HCT116 (cell line): ENCODE data around the gene EEFSEC. TPM values are rescaled to one million over a fixed set of nuclear protein-coding genes. Genes with fewer than 3 reads are reported as not detected.

Experiments
- ATAC-seq: fragments of 200-7000 bp; cut with Tn5 transposase; 2 replicates; pipeline ENCODE4 v1.9.1; 2020; ENCODE audit warnings: mild to moderate bottlenecking, moderate library complexity
- BruUV-seq: library from RNA; stranded (reverse); fragments of 400-500 nt; replicated peaks from 2 replicates; lab custom pipeline; 2021; lab: Mats Ljungman, UMichigan
- CTCF ChIA-PET: fragments of 300-600 bp; sonication (Branson Sonifier 250); formaldehyde crosslinking; loops from one replicate; lab custom pipeline; 2021; ENCODE audit warnings: antibody characterized with exemption; lab: Charles Lee
- POLR2A ChIA-PET: fragments of 300-600, 350-600 bp; sonication (Branson Sonifier 250); formaldehyde crosslinking; loops from one replicate; lab custom pipeline; 2021; ENCODE audit warnings: antibody characterized with exemption; lab: Charles Lee
- RAD21 ChIA-PET, 2 experiments: fragments of 300-600 bp; sonication (Branson Sonifier 250); formaldehyde crosslinking; loops; one replicate each; lab custom pipeline; 2023; ENCODE audit warnings: low total read pairs in 2 of 2; ENCODE audit not compliant: uncharacterized antibody in 2 of 2, unreplicated experiment in 2 of 2, low non-redundant PET in 1 of 2; lab: Charles Lee
- DNase-seq: peaks from one replicate; pipeline ENCODE4 v3.0.0-alpha.2; 2010; ENCODE audit warnings: low read depth, low spot score
- H2AFZ ChIP-seq: fragments of 200-600 bp; shearing (Covaris generic), sonication (generic); 2 replicates; pipeline ENCODE4 v1.6.1; 2017; ENCODE audit warnings: low read depth, mixed run types, mixed read lengths, antibody characterized with exemption, low read length; ENCODE audit not compliant: poor library complexity, severe bottlenecking
- H3K27ac ChIP-seq: 2 replicates; pipeline ENCODE4 v1.5.1; 2012; ENCODE audit warnings: low read depth, low read length
- H3K27me3 ChIP-seq: fragments of 200-600 bp; sonication (generic); 2 replicates; pipeline ENCODE4 v1.6.1; 2016; ENCODE audit warnings: mixed run types, low read length, mixed read lengths; ENCODE audit not compliant: insufficient read depth
- H3K36me3 ChIP-seq, 2 experiments: fragments of 200-500 bp in 1 of 2; fragments of 200-600 bp in 1 of 2; sonication (Bioruptor generic) in 1 of 2; sonication (generic) in 1 of 2; 2 replicates each; pipeline versions ENCODE4 v1.5.1 to v1.6.1; 2014 to 2016; ENCODE audit warnings: low read length in 2 of 2, inconsistent platforms in 1 of 2, mixed read lengths in 1 of 2, mixed run types in 1 of 2; ENCODE audit not compliant: insufficient read depth in 2 of 2, control insufficient read depth in 1 of 2
- H3K4me1 ChIP-seq, 2 experiments: fragments of 200-600 bp in 1 of 2; sonication (generic) in 1 of 2; 2 replicates each; pipeline versions ENCODE4 v1.5.1 to v1.6.1; 2012 to 2017; ENCODE audit warnings: low read length in 2 of 2, inconsistent platforms in 1 of 2, mild to moderate bottlenecking in 1 of 2, mixed read lengths in 1 of 2, mixed run types in 1 of 2, moderate library complexity in 1 of 2; ENCODE audit not compliant: insufficient read depth in 2 of 2, control insufficient read depth in 1 of 2
- H3K4me2 ChIP-seq: fragments of 200-600 bp; sonication (generic); 2 replicates; pipeline ENCODE4 v1.6.1; 2017; ENCODE audit warnings: mixed run types, low read length, mixed read lengths
- H3K4me3 ChIP-seq, 2 experiments: fragments of 200-600 bp in 1 of 2; sonication (generic) in 1 of 2; replicated peaks in 1 of 2; 2 replicates each; pipeline ENCODE4 v1.5.1; 2011 to 2016; ENCODE audit warnings: low read length in 2 of 2, control low read depth in 1 of 2, low read depth in 1 of 2, mild to moderate bottlenecking in 1 of 2, mixed read lengths in 1 of 2, mixed run types in 1 of 2
- H3K79me2 ChIP-seq: fragments of 200-600 bp; sonication (generic); 2 replicates; pipeline ENCODE4 v1.6.1; 2017; ENCODE audit warnings: mild to moderate bottlenecking, mixed run types, low read length, moderate library complexity, mixed read lengths; ENCODE audit not compliant: insufficient read depth
- H3K9ac ChIP-seq: fragments of 200-600 bp; sonication (generic); 2 replicates; pipeline ENCODE4 v1.6.1; 2016; ENCODE audit warnings: low read length, mixed read lengths
- H3K9me2 ChIP-seq: fragments of 200-600 bp; sonication (generic), shearing (Covaris generic); 2 replicates; pipeline ENCODE4 v1.6.1; 2017; ENCODE audit warnings: mixed run types, mild to moderate bottlenecking, moderate library complexity; ENCODE audit not compliant: insufficient read depth
- H3K9me3 ChIP-seq, 2 experiments: fragments of 200-500 bp in 1 of 2; fragments of 200-600 bp in 1 of 2; sonication (Bioruptor generic) in 1 of 2; sonication (generic) in 1 of 2; 2 replicates each; pipeline ENCODE4 v1.6.1; 2014 to 2017; ENCODE audit warnings: low read length in 2 of 2, mixed read lengths in 2 of 2, inconsistent platforms in 1 of 2, low read depth in 1 of 2, mild to moderate bottlenecking in 1 of 2, mixed run types in 1 of 2, moderate library complexity in 1 of 2; ENCODE audit not compliant: control insufficient read depth in 1 of 2, insufficient read depth in 1 of 2
- H4K20me1 ChIP-seq: fragments of 200-600 bp; sonication (generic), shearing (Covaris generic); 2 replicates; pipeline ENCODE4 v1.6.1; 2017; ENCODE audit warnings: mixed run types, mild to moderate bottlenecking, moderate library complexity; ENCODE audit not compliant: insufficient read depth
- RAD21 ChIP-seq: IDR thresholded peaks from 2 replicates; pipeline ENCODE4 v1.6.1; 2012; ENCODE audit warnings: low read depth, mild to moderate bottlenecking
- REST ChIP-seq: IDR thresholded peaks from 2 replicates; pipeline ENCODE4 v1.6.1; 2012; ENCODE audit warnings: low read depth
- SIN3A ChIP-seq: IDR thresholded peaks from 2 replicates; pipeline ENCODE4 v1.6.1; 2012; ENCODE audit warnings: low read depth
- SRF ChIP-seq: IDR thresholded peaks from 2 replicates; pipeline ENCODE4 v1.6.1; 2012; ENCODE audit warnings: low read depth
- intact Hi-C: fragments of 100-400 bp; cut with micrococcal nuclease; formaldehyde crosslinking; loops from 2 replicates; pipeline ENCODE4 v1.10.0; 2022
- total RNA-seq: library from RNA; stranded (reverse); gene quantifications from one replicate; pipeline ENCODE4 v1.2.1, GENCODE V29; 2021; ENCODE audit not compliant: unreplicated experiment
- TF ChIP-seq, protein P1 (sequence below): IDR thresholded peaks from 2 replicates; pipeline ENCODE4 v1.6.1; 2012

EEFSEC gene
- total RNA-seq, 1 experiment from 2014 or later, result 16.1 TPM

DNA sequence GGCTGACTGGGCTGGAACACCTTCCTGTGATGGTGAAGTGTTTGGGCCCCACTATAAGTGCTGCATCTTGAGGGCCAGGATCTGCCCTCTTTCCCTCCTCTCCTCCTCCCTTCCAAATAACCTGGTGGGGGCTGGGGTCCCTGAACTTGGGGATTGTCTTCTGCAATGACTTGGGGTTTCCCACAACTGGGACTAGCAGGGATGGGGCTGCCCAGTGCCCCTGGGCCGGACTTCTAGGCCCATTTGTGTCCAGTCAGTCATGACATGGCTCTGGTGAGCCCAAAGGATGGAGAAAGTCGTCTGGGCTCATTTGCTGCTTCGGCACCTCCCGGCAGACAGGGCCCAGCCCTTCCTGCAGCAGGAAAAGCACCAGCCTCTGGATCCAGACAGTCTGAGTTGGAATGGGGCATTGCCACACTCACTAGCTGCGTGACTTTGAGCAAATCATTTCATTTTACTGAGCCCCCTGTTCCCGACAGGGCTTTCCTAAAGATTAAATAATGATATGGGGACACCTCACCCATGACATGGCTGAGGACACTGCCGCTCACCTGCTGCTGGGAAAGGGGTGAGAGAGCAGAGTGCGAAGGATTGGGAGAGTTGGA, 200.2 kb downstream of the EEFSEC start:
- ChIA-PET CTCF (no interaction called here), RAD21 (no interaction called here), POLR2A (no interaction called here)
- Histone ChIP-seq H3K79me2 (no peaks in the 10 kb centered on the region), H3K36me3 (no peaks in the 10 kb centered on the region), H3K27ac (no peak overlapping the region), H3K4me3 (no peak overlapping the region), H3K9ac (no peak overlapping the region), H3K27me3 (no peaks in the 10 kb centered on the region), H3K4me1 (no peaks in the 10 kb centered on the region), H3K9me2 (no peaks in the 10 kb centered on the region), H3K9me3 (no peaks in the 10 kb centered on the region), H2AFZ (no peak overlapping the region), H4K20me1 (no peaks in the 10 kb centered on the region), H3K4me2 (no peak overlapping the region)
- no peak for TF ChIP-seq SIN3A
- TF ChIP-seq, protein P1, sequence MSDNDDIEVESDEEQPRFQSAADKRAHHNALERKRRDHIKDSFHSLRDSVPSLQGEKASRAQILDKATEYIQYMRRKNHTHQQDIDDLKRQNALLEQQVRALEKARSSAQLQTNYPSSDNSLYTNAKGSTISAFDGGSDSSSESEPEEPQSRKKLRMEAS, result no peak
- no peak for TF ChIP-seq REST
- no peak for TF ChIP-seq RAD21
- no peak for TF ChIP-seq SRF
- BruUV-seq, result no TSS peak
- ATAC-seq, result no peak
- intact Hi-C loops, result no loop called here
- DNase-seq, result no peak
